GM12872 (cell line): Measurements from ENCODE around the gene GDA.

Experiments used
- CTCF ChIP-seq: IDR thresholded peaks from 3 replicates; pipeline ENCODE4 v1.5.1; 2011; ENCODE audit warnings: low read depth, mild to moderate bottlenecking, low read length, moderate library complexity; ENCODE audit not compliant: insufficient read depth

Gene GDA

GRCh38 chr9:72139226-72139625, 10.0 kb upstream of the GDA start:
- no peak for TF ChIP-seq CTCF

- no peak for TF ChIP-seq CTCF
Measured at GRCh38 chr9:72140586-72140985, 8.7 kb upstream of the GDA start.

- TF ChIP-seq CTCF = no peak
Measured at GRCh38 chr9:72141484-72141883, 7.8 kb upstream of the GDA start.

GRCh38 chr9:72144756-72145492, 4.3 kb upstream of the GDA start:
- TF ChIP-seq CTCF = no peak

GRCh38 chr9:72145733-72146505, 3.3 kb upstream of the GDA start:
- no peak for TF ChIP-seq CTCF

GRCh38 chr9:72147676-72148075, 1.6 kb upstream of the GDA start:
- TF ChIP-seq CTCF = no peak

- no peak for TF ChIP-seq CTCF
Measured at GRCh38 chr9:72150127-72150526, 887 bp downstream of the GDA start.
